HG02885 (cell line): Measurements from ENCODE around the gene VWA5B2.
A peak's percentile ranks its signal among the peaks of the same experiment; 100 is the strongest.

Experiments used
- ATAC-seq: cut with Tn5 transposase; IDR thresholded peaks from one replicate; pipeline ENCODE4 v1.9.1; 2021; ENCODE audit warnings: mild to moderate bottlenecking; ENCODE audit not compliant: unreplicated experiment, poor library complexity

The VWA5B2 gene

DNA sequence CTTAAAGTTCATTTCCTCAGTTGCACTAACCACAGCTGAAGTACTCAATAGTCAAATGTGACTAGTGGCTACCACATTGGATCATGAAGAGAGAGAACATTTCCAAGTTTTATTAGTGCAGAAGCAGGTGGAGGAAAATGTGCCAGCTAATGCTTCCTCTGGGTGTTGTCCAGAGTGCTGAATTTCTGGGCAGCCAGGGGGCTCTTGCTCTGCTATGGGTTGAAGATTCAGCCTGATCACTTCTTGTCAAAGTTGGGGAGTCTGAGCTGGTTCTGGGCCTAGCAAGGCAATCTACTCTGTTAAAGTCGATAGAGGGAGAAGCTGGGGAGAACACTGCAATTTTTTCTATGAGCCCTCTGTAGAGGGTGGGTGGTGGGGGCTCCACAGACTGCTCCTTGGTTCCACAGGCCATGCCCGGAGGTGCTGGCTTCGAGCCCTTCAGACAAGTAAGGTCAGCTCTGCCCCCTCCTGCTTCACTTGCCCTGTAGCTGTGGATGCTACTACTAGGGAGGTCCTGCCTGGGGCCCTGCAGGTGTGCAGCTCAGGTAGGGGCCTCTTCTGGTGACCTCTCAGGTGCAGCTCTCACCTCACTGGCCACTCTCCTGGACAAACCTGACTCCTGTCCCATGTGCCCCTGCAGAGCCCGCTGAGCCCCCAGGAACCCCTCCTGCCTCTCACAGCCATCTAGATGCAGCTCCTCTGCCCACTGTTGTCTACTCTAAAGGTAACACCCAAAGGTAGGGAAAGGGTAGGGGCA lies 11.2 kb downstream of the VWA5B2 start:
- ATAC-seq = no peak

DNA sequence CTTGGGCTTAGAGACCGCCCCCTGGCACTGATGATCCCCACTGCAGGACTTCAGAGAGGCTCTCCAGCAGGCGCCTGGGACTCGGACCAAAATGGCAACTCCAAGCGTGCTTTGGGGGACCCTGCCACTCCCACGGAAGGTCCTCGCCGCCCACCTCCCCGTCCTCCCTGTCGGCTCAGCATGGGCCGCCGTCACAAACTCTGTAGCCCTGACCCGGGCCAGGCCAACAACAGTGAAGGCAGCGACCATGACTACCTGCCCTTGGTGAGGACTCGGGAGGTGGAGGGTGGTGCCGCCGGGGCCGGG lies 11.7 kb downstream of the VWA5B2 start:
- no peak for ATAC-seq

DNA sequence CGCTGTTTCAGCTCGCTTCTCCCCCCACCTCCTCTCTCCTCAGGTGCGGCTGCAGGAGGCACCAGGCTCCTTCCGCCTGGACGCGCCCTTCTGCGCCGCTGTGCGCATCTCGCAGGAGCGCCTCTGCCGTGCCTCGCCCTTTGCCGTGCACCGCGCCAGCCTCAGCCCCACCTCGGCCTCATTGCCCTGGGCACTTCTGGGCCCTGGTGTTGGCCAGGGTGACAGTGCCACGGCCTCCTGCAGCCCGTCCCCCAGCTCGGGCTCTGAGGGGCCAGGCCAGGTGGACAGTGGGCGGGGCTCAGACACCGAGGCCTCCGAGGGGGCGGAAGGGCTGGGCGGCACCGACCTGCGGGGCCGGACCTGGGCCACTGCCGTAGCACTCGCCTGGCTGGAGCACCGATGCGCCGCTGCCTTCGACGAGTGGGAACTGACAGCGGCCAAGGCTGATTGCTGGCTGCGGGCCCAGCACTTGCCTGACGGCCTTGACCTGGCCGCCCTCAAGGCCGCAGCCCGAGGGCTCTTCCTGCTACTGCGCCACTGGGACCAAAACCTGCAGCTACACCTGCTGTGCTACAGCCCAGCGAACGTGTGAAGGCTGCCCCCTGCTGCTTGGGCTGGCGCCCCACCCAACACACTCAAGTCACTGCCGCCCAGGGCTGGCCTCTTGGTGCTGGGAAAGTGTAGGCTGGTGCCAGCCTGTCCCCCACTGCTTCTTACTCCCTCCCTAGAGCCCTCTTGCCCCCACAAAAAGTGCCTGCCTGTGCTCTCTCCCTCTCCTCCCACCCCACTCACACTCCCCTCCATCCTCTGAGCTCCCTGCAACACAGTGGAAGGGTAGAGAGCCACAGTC lies 12.3 kb downstream of the VWA5B2 start:
- ATAC-seq = no peak

DNA sequence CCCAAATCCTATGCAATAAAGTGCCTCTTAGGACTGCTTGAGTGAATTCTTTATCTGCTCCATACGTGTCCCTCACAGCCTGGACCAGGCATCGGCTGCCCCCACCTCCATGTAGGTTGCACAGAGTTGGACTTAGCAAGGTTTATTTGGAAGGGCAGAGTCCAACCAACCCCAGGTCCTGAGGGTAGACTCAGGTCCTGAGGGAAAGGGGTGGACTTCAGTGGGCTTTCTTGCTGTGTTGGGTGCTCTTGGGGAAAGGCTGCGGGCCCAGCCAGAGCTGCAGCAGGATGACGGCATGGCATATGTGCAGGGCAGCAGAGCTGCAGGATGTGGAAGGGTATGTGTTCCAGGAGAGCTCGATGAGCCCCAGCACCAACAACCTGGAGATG lies 12.9 kb downstream of the VWA5B2 start:
- ATAC-seq = no peak

DNA sequence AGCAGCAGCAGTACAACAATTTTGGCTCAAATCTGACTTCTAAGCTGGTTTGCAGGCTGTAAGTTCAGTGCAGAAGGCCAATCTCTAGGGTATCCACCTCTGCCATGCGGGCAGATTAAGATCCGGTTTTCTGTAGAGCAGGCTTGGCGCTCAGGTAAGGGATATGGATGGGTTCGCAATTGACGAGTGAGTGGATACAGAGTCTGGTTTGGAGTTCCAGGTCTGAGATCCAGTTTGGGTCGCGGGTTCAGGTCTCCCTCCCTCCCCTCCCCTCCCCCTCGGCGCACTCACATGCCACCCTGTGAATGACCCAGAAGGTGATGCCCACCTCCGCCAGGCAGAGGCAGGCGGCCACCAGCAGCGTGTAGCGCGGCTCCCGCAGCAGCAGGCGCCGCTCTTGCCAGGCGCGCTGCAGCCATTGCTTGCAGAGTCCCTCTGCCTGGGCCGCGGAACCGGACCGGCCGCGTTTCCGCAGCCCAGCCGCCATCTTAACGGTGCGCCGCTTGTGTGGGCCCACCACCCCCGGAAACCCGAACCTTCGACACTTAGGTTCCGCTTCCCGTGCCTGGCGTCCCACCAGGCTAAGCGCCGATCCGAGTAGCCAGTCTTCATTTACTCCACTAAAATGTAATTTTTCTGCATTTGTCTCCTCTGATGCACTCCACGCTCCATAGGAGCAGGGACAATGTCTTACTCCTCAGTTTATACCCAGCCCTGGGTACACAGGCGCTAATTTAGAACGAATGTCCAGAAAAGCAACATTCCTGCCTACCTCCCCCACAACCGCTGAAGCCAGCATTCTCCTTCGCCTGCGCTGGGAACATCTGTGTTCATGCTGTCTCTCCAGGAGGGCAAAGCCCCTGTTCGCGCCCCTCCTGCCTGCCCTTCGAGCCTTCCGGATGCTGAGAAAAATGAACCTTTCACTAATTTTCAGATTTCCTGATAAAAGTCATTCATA lies 19.3 kb downstream of the VWA5B2 start, which contains the start of gene ALG3:
TSS of gene ALG3 (minus strand) at position 509 of the 958 bp plus-strand sequence. CDS start at position 487, 22 bp downstream.
- peak; percentile 48 for ATAC-seq

DNA sequence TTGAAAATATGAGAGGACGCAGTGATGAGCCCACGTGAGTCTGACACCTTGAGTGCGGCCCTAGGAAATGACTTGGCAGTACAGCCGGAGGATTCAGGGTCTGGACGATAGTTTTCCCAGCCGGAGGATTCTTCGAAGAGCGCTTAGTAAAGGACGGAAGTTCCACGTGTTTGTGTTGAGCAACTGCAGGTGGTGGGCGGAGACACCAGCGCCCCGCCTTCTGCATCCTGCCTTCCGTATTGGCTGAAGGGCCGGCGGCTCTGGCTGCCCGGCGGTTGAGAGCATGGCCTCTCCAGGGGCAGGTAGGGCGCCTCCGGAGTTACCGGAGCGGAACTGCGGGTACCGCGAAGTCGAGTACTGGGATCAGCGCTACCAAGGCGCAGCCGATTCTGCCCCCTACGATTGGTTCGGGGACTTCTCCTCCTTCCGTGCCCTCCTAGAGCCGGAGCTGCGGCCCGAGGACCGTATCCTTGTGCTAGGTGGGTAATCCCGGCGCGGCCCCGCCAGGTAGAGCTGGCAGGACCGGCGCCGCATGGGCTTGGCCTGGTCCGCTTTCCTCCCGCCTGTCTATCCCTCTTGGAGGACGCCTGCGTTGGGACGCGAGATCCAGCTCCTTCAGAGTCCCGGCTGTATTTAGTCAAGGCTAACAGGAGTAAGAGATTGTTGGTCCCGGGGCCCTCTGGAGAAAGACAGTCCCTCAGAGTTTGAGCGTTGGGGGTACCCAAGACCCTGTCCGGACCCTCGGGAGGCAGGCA lies 20.2 kb downstream of the VWA5B2 start, which contains the start of gene EEF1AKMT4:
TSS of gene EEF1AKMT4 (plus strand) at position 261 of the 755 bp plus-strand sequence. CDS start at position 284, 23 bp downstream.
- ATAC-seq = peak; percentile 86

DNA sequence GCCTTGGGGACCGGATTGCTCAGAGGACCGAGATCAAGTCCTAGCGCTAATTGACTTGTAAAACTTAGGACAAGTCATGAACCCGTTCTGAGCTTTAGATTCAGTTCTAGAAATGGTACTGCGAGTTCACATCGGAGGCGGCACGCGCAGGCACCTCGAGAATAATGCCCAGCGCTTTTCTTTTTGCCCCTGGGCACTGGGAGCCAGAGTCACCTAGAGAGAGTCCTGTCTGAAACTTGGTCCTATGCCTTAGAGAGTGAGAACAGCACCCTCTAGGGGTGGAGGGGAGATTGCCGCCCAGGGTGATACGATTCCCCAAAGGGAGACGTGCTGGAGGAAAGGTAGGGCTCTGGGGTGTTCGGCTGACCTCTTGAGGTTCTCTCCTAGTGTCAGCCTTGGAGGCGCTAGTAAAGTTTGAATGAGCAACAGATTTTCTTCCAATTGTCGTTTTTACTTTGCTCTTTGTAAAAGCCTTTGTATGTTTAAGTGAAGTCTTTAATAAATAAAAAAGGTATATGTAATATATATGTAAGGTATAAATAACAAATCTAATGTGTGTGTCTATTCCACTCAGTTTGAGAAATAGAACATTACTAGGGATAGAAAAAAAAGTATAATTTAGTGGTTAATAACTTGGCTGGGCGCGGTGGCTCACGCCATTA lies 20.9 kb downstream of the VWA5B2 start:
- peak; percentile 78 for ATAC-seq

DNA sequence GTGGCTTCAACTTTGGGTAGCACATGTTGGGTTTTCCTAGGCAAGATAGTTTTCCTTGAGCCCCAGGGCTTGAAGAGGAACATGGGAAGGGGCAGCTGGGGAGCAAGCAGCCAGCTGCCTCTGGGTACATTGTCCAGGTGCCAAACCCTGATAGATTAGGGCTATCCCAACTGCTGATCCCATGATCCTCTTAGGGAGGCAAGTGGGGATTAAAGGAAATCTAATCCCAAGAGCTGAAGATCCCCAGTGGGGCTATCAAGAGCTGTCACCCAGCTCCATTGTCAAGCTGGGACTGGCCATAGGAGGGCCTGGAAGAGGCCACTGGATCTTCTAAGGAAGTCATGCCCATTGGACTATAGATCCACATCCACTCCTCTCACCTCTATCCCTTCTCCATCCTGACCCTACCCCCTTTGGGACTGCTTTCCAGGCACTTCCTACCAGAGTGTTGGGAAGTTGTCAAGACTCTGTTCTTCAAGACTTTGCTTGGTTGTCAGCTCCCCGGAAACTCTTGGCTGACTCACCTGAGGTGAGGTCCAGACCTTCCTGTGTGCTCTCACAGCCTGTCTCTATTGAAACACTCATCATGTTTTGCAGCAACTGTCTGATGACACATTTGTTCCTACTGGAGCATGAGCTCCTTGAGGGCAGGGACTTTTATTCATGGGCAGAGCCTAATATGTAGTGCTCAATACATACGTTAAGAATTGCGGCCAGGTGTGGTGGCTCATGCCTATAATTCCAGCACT lies 26.1 kb downstream of the VWA5B2 start:
- no peak for ATAC-seq

DNA sequence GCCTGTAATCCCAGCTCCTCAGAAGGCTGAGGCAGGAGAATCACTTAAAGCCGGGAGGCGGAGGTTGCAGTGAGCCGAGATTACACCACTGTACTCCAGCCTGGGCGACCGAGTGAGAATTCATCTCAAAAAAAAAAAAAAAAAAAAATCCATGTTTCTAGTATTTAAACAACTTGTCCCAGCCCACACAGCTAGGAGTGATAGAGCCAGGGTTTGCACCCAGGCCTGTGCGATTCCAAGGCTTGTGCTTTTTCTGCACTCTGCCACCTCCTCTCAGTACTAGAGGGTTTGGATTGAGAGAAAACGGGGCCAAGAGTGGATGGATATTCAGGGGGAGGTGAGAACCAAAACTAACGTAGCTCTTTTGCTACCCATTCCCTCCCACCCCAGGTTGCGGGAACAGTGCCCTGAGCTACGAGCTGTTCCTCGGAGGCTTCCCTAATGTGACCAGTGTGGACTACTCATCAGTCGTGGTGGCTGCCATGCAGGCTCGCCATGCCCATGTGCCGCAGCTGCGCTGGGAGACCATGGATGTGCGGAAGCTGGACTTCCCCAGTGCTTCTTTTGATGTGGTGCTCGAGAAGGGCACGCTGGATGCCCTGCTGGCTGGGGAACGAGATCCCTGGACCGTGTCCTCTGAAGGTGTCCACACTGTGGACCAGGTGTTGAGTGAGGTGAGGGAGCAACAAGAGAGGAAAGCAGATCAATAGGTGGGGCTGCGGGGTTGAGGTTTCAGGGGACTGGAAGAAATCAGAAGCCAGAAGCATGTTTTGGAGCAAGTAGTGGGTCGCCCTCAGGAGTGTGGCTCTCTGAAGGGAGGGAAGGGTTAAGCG lies 27.9 kb downstream of the VWA5B2 start:
- ATAC-seq = no peak

DNA sequence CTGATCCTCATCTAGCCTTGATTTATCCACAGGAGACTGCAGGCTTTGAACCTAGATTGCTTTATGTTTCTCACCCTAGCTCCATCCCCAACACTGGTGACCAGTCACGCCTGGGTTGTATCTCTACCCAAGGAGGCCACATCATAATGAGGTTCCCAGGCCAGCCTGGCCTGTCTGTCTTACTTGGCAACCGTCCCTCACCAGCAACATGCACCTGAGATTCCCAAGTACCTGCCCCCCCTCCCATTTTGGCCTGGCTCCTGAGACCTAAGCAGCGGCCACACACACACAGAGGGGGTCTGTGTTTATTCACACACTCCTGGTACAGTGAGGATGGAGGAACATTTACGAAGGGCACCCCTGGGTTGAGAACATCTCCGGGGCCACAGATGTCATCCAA lies 29.5 kb downstream of the VWA5B2 start:
- ATAC-seq = no peak

DNA sequence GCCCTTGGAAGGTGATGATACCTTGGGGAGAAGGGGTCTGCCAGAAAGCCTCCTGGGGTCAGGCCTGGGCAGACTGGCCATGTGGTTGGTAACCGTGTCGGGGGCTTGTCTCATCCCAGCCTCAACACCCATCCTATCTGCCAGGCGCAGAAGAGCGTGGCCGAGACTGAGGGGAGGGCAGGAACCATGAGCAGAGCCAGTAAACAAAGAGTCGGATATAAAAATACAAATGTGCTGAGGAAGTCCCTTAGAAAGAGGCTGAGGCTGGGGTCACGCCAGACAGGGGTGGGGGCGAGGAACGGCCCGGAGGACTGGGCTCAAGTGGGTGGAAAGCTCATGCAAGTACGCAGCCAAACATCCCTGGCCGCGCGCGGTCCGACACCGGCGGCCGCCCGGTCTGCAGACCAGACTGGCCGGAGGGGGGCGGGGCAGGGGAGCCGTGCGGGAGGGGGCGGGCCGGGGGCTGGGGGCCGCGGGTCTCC lies 30.1 kb downstream of the VWA5B2 start:
- no peak for ATAC-seq

DNA sequence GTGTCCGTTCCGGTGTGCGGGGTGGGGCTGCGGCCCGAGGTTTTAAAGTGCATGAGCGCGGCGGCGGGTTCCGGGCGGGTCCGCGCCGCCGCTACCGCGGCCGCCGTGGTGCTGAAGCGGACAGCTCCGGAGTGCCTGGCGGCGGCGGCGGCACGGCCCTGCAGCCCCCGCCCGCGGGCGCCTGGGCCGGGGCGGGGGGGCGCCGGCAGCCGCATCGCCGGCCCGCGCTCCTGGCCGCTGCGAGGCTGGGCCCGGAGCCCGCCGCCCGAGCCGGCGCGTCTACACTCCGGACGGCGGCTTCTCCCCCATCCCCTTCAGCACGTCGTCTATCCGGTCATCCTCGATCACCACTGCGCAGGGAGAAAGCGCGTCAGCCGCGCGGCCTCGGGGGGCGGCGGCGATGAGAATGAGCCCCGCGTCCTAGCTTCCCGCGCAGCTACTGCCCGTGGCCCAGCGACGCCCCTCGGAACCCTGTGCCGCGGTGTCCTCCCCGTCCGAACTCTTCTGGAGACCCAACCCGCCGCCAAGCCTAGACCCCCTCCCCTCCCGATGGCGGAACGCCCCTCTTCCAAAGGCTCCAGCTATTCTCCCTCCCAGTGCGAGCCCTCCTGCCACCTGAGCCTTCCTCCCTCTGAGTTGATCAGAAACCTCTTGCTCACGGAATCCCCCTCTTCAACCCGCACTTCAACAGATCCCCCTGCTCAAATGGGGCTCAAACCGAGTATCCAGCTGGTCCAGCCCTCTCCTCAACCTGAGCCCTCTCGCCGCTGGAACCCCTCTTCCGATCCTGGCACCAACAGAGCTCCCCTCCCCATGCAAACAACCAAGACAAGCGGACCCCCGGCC lies 30.7 kb downstream of the VWA5B2 start:
- no peak for ATAC-seq

DNA sequence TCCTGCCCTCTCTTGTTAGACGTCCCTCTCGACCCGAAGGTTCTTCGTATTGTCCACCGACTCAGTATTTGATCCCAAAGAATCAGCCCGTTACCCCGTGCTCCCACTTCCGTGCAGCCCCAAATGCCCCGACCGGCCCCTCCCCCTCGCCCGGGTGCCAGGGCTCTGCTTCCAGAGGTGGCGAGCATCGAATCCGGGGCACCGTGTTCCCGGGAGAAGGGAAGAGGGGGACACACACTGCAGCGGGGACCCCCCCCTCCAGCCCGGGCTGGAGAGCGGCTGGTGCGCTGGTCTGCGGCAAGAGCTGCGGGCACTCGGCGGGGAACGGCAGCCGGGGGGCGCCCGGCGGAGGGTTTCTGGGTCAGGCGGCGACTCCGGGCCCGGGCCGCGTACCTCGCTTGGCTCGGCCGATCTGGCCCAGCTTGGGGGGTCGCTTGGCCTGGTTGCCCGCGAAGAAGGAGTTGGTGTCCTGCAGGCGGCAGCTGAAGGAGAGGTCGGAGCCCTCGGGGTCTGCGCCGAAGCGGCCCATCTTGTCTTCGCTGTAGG lies 31.4 kb downstream of the VWA5B2 start:
- no peak for ATAC-seq

DNA sequence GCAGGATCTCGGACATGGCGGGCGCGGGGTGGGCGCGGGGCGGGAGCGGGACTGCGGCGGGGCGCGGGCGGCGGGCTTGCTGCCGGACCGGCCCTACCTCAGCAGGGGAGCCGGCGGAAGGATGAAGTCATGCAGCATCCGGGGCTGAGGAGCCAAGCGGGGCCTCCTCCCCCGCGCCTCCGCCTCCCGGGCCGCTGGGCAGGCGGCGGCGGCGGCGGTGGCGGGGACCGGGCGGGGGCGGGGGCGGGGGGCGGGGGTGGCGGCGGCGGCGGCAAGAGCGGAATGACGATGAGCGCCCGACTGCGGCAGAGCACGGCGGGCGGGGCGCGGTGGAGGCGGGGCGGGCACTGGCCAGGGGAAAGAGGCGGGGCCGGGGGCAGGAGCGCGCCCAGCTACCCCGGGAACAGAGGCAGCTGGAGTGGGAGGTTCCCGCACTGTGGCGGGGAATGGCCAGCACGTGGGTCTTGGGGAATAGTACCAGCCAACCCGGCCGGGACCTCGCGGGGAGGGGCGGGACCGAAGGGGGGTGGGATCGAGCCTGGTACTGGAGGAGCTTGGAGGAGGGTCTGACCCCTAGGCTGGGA lies 32.0 kb downstream of the VWA5B2 start, which contains the start of gene CAMK2N2:
TSS of gene CAMK2N2 (minus strand) at position 284 of the 584 bp plus-strand sequence. CDS start at position 16, 268 bp downstream.
- peak; percentile 53 for ATAC-seq

DNA sequence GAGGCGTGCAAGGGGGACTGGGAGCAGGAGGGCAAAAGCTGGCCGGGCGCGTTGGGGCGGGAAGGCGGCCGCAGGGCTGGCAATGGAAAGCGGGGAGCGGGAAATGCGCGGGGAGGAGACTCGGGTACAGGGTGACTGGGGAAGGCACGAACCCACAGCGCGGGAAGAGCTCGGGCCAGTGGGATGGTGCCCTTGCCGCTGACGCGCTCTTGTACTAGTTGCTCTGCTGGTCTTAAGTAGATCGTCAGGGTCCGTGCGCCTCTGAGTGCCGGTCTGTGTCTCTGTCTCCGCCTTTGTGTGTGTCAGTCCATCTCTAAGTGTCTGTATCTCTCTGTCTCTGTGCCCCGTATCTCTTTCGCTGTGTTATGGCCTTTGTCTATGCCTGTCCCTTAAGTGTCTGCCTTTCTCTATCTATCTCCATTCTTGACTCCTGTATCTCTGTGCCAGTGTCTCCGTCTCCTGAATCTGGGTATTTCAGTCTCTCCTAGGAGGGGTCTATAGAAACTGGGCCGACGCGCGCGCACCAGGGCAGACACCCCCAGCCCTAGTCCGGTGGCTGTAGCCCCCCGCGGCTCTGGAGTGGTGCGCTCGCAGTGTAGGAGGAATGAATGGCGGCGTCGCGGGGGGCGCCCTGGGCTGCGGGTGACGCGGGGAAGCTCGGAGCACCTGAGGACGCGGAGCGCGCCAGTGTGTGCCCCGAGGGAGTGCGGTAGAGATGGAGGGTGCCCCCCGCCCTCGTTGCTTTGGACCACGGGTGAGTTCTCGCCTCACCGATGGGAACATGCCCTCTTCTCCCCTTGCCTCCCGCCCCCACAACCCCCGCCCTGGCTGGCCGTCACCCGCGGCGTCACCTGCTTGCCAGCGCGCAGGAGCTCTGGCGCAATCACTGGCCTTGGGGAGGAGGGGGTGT lies 32.7 kb downstream of the VWA5B2 start:
- ATAC-seq = peak; percentile 34
